ENCODE data around the gene MYCN. TPM values are rescaled to one million over a fixed set of nuclear protein-coding genes. Genes with fewer than 3 reads are reported as not detected.
A peak's percentile ranks its signal among the peaks of the same experiment; 100 is the strongest.

Gene MYCN
- polyA plus RNA-seq, 3 donors: not detected

DNA sequence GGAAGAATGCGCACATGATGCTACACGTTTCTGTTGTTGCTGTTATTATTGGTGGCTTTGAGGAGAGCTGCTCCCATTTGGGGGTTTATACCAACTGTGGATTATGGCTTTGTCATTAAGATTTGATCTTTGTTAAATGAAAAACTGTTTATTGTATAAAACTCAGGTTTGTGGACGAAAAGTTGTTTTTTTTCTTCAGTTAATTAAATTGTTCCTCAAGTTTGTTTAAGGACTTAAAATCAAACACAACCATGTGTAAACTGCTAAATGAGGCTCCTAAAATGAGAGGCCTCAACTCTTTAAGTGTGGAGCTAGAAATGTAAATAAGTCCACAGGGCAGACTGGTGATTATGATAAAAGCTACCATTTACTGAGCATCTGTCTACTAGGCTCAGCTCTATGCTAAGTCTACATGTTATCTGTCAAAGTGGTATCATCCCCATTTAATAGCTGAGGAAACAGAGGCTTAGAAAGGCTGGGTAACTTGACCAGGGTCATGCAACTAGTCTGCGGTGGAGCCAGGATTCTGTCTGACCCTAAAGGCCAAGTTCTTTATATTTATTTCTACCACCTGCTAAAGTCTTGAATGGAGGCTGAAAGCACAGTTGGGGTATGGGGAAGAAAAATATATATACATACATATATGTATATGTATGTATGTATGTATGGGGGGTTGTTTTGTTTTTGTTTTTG lies 4.1 kb downstream of the MYCN start:
- Histone ChIP-seq H3K9me3 (replicated peaks in 1 of 2; ENCODE audit: control insufficient read depth in 1 of 2, insufficient read depth in 1 of 2, low read length in 2 of 2) (peaks cover 0 to 10% of the 10 kb centered on the region in 2 donors), H3K79me2 (ENCODE audit: insufficient read depth, low read length) (no peaks in the 10 kb centered on the region), H4K20me1 (ENCODE audit: insufficient read depth, low read length) (no peaks in the 10 kb centered on the region), H3K4me3 (replicated peaks in 1 of 3; ENCODE audit: low read depth in 2 of 3, low read length in 3 of 3) (no peak overlapping the region), H3K4me2 (replicated peaks; ENCODE audit: extremely low read depth, low read length, poor library complexity, severe bottlenecking) (no peak overlapping the region), H3K27me3 (ENCODE audit: control insufficient read depth in 2 of 2, insufficient read depth in 2 of 2, low read length in 2 of 2) (peaks cover 35 to 54% of the 10 kb centered on the region in 2 donors), H3K9ac (ENCODE audit: insufficient read depth, low read length, poor library complexity, severe bottlenecking) (no peak overlapping the region), H3K36me3 (replicated peaks in 1 of 2; ENCODE audit: control insufficient read depth in 1 of 2, insufficient read depth in 2 of 2, low read length in 2 of 2) (no peaks in the 10 kb centered on the region), H2AFZ (ENCODE audit: insufficient read depth, low read depth, low read length, poor library complexity, severe bottlenecking) (no peak overlapping the region), H3K4me1 (ENCODE audit: control insufficient read depth in 1 of 2, insufficient read depth in 2 of 2, low read length in 2 of 2) (peaks cover 18 to 20% of the 10 kb centered on the region in 2 donors), H3K27ac (ENCODE audit: low read depth in 1 of 2, low read length in 2 of 2) (no peak overlapping the region)
- Mint-ChIP-seq H3K4me1 (peaks cover 32% of the 10 kb centered on the region), H3K27me3 (ENCODE audit: low read depth in 3 of 3) (peaks cover 54 to 68% (median 57%) of the 10 kb centered on the region in 3 donors), H3K9me3 (peaks cover 0 to 15% (median 3%) of the 10 kb centered on the region in 7 donors), H3K36me3 (no peaks in the 10 kb centered on the region), H3K4me3 (peak overlapping the region in 1 of 2 donors; percentile 70), H3K27ac (no peak overlapping the region)
- 20% methylated on average over 2 of the region's 4 CpGs for WGBS (ENCODE audit: insufficient coverage)
- DNase-seq: no peak
- TF ChIP-seq, protein P1, sequence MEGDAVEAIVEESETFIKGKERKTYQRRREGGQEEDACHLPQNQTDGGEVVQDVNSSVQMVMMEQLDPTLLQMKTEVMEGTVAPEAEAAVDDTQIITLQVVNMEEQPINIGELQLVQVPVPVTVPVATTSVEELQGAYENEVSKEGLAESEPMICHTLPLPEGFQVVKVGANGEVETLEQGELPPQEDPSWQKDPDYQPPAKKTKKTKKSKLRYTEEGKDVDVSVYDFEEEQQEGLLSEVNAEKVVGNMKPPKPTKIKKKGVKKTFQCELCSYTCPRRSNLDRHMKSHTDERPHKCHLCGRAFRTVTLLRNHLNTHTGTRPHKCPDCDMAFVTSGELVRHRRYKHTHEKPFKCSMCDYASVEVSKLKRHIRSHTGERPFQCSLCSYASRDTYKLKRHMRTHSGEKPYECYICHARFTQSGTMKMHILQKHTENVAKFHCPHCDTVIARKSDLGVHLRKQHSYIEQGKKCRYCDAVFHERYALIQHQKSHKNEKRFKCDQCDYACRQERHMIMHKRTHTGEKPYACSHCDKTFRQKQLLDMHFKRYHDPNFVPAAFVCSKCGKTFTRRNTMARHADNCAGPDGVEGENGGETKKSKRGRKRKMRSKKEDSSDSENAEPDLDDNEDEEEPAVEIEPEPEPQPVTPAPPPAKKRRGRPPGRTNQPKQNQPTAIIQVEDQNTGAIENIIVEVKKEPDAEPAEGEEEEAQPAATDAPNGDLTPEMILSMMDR (IDR thresholded peaks at IDR 0.05): no peak
- intact Hi-C loops (cut with micrococcal nuclease): no loop called here

DNA sequence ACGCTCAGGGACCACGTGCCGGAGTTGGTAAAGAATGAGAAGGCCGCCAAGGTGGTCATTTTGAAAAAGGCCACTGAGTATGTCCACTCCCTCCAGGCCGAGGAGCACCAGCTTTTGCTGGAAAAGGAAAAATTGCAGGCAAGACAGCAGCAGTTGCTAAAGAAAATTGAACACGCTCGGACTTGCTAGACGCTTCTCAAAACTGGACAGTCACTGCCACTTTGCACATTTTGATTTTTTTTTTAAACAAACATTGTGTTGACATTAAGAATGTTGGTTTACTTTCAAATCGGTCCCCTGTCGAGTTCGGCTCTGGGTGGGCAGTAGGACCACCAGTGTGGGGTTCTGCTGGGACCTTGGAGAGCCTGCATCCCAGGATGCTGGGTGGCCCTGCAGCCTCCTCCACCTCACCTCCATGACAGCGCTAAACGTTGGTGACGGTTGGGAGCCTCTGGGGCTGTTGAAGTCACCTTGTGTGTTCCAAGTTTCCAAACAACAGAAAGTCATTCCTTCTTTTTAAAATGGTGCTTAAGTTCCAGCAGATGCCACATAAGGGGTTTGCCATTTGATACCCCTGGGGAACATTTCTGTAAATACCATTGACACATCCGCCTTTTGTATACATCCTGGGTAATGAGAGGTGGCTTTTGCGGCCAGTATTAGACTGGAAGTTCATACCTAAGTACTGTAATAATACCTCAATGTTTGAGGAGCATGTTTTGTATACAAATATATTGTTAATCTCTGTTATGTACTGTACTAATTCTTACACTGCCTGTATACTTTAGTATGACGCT lies 5.8 kb downstream of the MYCN start:
- H3K27ac ChIP-seq (ENCODE audit: low read depth in 1 of 2, low read length in 2 of 2): no peak overlapping the region
- Mint-ChIP-seq H3K4me1 (peaks cover 20% of the 10 kb centered on the region), H3K36me3 (no peaks in the 10 kb centered on the region), H3K4me3 (peak overlapping the region in 1 of 2 donors; percentile 65), H3K27me3 (ENCODE audit: low read depth in 3 of 3) (peaks cover 41 to 52% (median 43%) of the 10 kb centered on the region in 3 donors), H3K27ac (no peak overlapping the region), H3K9me3 (peaks cover 0 to 11% (median 2%) of the 10 kb centered on the region in 7 donors)
- H3K4me3 ChIP-seq (replicated peaks in 1 of 3; ENCODE audit: low read depth in 2 of 3, low read length in 3 of 3): no peak overlapping the region
- intact Hi-C loops (cut with micrococcal nuclease): no loop called here
- peaks cover 23 to 37% of the 10 kb centered on the region in 2 donors for H3K27me3 ChIP-seq (ENCODE audit: control insufficient read depth in 2 of 2, insufficient read depth in 2 of 2, low read length in 2 of 2)
- H3K4me2 ChIP-seq (replicated peaks; ENCODE audit: extremely low read depth, low read length, poor library complexity, severe bottlenecking): no peak overlapping the region
- no peaks in the 10 kb centered on the region for H3K36me3 ChIP-seq (replicated peaks in 1 of 2; ENCODE audit: control insufficient read depth in 1 of 2, insufficient read depth in 2 of 2, low read length in 2 of 2)
- H3K9me3 ChIP-seq (replicated peaks in 1 of 2; ENCODE audit: control insufficient read depth in 1 of 2, insufficient read depth in 1 of 2, low read length in 2 of 2): peaks cover 0 to 7% of the 10 kb centered on the region in 2 donors
- no peak overlapping the region for H3K9ac ChIP-seq (ENCODE audit: insufficient read depth, low read length, poor library complexity, severe bottlenecking)
- DNase-seq: no peak
- no peak overlapping the region for H2AFZ ChIP-seq (ENCODE audit: insufficient read depth, low read depth, low read length, poor library complexity, severe bottlenecking)
- no peaks in the 10 kb centered on the region for H4K20me1 ChIP-seq (ENCODE audit: insufficient read depth, low read length)
- no peaks in the 10 kb centered on the region for H3K79me2 ChIP-seq (ENCODE audit: insufficient read depth, low read length)
- TF ChIP-seq, protein P1 (IDR thresholded peaks at IDR 0.05): no peak
- H3K4me1 ChIP-seq (ENCODE audit: control insufficient read depth in 1 of 2, insufficient read depth in 2 of 2, low read length in 2 of 2): peaks cover 6 to 8% of the 10 kb centered on the region in 2 donors
- 86% methylated on average over 7 of the region's 17 CpGs for whole genome bisulfite sequencing (ENCODE audit: insufficient coverage)

All from CD14-positive monocyte (primary cell).